SK-N-DZ (cell line): ENCODE data around the gene PLSCR3.
"Not testable (repeated sequence)": the region's sequence is repeated elsewhere in the genome, so short reads cannot be mapped to it uniquely, and the experiment has no call there.

Experiments
- DNase-seq: peaks from one replicate; pipeline ENCODE4 v3.0.0-alpha.2; 2015; ENCODE audit warnings: low spot score

Gene PLSCR3

DNA sequence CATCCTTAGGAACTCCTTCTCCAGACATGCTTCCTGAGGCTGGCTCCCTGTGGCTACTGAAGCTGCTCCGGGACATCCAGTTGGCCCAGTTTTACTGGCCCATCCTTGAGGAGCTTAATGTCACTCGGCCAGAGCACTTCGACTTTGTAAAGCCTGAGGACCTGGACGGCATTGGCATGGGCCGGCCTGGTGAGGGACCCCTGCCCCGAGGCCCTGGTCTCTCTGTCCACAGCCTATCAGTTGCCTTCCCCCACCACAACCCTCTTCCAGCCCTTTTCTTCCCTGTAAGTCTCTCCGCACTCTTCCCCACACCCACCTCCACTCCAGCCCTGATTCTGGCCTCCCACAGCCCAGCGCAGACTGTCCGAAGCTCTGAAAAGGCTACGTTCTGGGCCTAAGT lies 11.4 kb downstream of the PLSCR3 start:
- no peak for DNase-seq

DNA sequence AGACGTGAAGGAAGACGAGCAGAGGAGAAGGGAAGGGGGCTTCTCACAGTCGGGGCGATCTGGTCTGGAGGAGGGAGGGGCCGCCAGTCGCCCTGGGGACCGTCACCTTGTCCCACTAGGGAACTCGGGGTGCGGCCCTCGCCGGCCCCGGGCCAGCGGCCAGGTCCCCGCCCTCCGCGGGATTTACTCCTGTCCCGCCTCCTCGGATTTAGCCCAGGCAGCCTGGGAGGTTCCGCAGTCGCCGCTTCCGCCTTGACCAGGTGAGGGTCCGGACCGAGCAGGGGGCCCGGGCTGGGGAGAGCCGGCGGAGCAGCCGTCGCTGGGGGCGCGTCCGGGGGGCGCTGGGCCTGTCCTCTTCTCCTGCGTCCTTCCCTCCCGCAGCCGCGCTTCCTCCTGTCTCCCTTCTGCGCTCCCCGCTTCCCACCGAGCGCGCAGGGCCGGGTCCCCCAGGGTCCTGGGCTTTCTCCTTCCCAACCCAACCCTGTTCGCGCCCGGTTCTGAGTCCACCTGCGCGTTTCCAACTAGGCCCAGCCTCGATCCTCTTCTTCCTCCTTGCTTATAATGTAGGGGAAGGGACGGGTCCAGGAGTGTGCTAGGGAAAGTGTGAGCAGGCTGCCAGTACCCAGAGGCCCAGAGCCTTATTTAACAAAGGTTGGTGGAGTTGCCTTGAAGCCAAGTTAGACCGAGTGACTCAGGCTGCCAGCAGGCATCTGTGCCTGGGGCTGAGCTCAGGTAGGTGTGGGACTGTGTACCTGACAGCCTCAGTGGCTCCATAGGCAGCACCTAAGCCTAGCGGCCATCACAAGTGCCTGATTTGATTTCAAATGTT lies 13.3 kb downstream of the PLSCR3 start, which contains the start of gene TNK1:
TSS of gene TNK1 (plus strand) at position 235 of the 829 bp plus-strand sequence. CDS start 1,838 bp downstream, outside the sequence.
- no peak for DNase-seq

DNA sequence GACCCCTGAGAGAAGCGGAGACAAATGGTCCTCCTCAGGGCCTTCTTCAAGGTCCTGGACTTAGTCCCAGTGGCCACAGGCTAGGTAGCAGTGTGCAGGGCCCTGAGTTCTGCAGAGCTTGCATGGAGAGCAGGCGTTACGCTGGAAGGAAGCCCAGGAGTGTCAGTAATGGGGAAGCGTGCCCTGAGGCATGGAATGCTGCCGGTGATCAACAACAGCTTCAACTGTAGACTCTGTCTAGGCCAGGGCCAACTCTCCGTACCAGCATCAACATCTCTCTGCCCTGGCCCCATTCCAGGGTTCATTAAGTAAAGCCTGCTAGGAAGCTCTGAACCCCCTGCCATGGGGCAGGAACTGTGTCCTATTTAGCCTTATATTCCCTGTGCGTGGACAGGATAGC lies 14.0 kb downstream of the PLSCR3 start:
- DNase-seq, result no peak

DNA sequence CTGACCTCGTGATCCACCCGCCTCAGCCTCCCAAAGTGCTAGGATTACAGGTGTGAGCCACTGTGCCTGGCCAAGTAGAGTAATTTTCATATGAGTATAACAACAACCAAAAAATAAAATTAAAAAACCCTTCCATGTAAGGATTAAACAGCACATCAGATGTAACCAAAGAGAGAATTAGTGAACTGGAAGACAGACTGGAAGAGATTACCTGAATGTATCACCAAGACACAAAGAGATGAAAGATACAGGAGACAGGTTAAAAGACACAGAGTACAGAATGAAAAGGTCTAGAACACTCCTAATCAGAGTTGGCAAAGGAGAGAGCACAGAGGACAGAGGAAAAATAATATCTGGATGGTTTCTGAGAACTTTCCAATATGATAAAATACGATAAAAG lies 15.2 kb downstream of the PLSCR3 start:
- no peak for DNase-seq

DNA sequence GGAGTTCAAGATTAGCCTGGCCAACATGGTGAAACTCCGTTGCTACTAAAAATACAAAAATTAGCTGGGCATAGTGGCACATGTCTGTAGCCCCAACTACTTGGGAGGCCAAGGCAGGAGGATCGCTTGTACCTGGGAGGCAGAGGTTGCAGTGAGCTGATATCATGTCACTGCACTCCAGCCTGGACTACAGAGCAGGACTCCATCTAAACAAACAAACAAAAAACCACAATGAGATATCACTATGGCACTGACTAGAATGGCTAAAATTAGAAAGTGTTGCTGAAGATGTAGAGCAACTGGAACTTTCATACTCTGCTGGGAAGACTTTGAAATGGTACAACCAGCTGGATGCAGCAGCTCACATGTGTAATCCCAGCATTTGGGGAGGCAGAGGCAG lies 20.0 kb downstream of the PLSCR3 start:
- no peak for DNase-seq

DNA sequence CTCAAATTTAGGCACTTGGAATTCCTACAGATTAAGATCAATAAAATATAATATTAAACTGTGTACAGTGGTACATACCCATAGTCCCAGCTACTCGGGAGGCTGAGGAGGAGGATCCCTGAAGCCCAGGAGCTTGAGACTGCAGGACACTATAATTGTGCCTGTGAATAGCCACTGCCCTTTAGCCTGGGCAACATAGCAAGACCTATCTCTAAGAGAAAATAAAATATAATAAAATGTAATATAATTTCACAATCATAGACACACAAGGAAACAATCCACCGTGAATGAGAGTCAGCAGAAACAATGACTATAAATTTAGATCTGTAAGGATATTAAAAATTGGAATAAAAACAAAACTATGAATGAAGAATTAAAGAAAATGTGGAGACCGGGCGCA lies 23.5 kb downstream of the PLSCR3 start:
- no peak for DNase-seq

- no peak for DNase-seq
These were observed 24.5 kb downstream of the PLSCR3 start for GRCh38 chr17:7369825-7370224.

DNA sequence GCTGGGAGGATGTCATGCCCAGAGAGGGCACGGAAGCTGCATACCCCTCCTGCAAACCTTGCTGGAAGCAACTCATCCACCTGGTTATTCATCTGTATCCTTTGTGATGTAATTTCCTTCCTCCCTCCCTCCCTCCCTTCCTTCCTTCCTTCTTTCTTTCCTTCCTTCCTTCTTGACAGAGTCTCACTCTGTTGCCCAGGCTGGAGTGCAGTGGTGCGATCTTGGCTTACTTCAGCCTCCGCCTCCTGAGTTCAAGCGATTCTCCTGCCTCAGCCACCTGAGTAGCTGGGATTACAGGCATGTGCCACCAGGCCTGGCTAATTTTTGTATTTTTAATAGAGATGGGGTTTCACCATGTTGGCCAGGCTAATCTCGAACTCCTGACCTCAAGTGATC lies 25.7 kb downstream of the PLSCR3 start:
- not testable (repeated sequence) for DNase-seq

DNA sequence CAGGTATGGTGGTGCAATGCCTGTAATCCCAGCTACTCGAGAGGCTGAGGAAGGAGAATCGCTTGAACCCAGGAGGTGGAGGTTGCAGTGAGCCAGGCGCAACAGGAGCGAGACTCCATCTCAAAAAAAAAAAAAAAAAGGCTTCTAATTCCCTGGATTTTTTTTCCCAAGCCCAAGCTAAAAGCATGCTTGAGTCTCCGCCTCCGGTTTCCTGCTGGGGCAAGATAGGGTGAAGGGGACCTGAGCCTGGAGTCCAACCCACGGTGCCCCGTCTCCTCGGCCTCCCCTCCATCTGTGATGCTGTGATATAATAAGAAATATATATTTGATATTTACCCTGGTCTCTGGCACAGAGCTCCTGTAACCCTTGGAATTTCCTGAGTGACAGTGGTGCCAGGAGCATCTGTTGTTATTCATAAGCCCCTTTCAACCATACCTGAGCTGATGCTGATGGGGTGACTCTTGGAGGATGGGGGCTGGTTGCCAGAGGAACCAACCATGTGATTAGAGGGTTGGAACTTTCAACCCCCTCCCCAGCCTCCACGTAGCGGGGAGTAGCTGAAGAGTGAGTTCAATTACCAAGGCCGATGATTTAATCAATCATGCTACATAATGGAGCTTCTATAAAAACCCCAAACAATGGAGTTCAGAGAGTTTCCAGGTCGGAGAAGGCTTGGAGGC lies 26.3 kb downstream of the PLSCR3 start:
- DNase-seq, result no peak

- DNase-seq, result no peak
These were observed 27.2 kb downstream of the PLSCR3 start for GRCh38 chr17:7367083-7367482.

DNA sequence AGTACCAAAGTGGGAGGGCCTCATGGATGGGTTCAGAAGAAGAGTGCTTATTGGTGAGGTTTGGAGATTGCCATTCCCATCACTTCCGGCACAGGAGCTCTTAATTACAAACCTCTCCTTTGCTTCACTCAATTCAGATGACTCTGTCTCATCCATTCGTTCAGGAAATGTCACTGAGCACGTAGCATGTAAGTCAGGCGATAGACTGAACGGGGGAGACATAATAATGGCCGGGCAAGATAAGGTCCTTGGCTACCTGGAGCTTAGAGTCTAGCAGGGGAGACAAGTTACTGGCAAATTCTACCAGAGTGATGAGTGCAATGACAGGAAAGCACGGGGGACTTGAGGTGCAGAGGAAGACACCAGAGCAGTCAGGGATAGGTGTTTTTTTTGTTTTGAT lies 28.4 kb downstream of the PLSCR3 start:
- not testable (repeated sequence) for DNase-seq

DNA sequence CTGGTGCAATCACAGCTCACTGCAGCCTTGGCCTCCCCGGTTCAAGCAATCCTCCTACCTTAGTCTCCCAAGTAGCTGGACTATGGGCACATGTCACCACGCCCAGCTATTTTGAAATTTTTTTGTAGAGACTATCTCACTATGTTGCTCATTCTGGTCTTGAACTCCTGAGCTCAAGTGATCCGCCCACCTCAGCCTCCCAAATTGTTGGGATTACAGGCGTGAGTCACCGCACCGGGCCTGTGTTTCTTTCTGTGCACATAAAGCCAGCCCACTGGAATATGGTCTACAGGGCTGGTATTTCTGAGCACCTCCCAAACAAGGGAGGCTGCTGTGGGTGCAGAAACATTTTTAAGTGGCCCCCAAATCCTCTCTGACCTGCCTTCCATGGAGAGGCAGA lies 31.0 kb downstream of the PLSCR3 start:
- DNase-seq, result no peak

- DNase-seq, result no peak
These were observed 32.4 kb downstream of the PLSCR3 start for GRCh38 chr17:7361906-7362305.

GRCh38 chr17:7357381-7357780 lies 36.9 kb downstream of the PLSCR3 start:
- DNase-seq, result no peak

DNA sequence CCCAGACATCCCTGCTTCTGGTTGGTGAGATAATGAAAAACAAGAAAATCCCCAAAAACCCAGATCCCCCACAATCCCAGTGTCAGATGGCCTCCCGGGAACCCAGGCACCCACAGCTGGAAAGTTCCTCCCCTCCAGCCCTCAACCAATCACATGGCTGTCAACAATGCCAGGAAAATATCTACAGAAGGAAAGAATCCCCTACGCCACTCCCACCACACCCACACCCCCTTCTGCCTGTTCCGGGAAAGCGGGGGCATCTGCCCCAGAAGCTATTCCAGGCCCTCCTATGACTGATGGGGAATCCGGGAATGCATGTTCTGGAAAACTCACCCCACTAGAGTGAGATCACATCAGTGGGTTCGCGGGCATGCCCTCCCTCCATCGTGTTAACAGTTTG lies 37.6 kb downstream of the PLSCR3 start:
- no peak for DNase-seq

- peak; percentile 83 for DNase-seq
These were observed 38.2 kb downstream of the PLSCR3 start for GRCh38 chr17:7356072-7356549.

GRCh38 chr17:7355573-7355972 lies 38.8 kb downstream of the PLSCR3 start:
- DNase-seq, result no peak

- no peak for DNase-seq
These were observed 39.3 kb downstream of the PLSCR3 start, which contains the start of gene TMEM95 for GRCh38 chr17:7355053-7355452. TSS of gene TMEM95 (plus strand) at chr17:7355156. CDS start at chr17:7355205, 49 bp downstream.

DNA sequence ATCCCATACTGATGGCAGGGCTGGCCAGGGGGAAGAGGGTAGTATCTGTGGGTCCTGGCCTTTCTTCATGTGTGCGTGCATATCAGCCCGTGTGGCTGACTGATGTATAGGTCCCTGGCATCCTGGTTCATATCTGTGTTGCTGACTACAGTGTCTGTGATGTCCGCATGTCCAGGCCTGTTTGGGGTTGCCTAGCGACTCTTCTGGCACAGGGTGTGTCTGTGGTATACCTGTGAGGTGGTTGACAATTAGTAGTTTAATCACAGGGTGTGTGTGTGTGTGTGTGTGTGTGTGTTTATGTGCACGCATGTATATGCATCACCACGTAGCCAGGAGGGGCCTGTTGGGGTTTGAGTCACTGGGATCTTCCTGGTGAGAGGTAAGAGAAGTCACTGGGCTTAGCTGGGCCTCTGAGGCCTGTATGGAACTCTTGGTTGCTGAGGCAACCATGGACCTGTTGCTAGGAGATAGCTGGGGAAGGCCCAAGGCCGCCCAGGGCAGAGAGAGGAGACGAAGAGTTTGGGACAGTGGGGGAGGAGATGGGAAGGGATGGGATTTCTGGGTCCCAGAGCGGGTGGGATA lies 40.0 kb downstream of the PLSCR3 start:
- DNase-seq, result no peak

DNA sequence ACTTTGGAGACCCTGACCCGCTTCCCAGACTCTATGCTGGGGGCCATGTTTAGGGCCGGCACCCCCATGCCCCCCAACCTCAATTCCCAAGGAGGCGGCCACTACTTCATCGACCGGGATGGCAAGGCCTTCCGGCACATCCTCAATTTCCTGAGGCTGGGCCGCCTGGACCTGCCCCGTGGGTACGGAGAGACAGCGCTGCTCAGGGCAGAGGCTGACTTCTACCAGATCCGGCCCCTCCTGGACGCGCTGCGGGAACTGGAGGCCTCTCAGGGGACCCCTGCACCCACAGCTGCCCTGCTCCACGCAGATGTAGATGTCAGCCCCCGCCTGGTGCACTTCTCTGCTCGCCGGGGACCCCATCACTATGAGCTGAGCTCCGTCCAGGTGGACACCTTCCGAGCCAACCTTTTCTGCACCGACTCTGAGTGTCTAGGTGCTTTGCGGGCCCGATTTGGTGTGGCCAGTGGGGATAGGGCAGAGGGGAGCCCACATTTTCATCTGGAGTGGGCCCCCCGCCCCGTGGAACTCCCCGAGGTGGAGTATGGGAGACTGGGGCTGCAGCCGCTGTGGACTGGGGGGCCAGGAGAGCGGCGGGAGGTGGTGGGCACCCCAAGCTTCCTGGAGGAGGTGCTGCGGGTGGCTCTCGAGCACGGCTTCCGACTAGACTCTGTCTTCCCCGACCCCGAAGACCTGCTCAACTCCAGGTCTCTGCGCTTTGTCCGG lies 41.3 kb downstream of the PLSCR3 start:
- no peak for DNase-seq

GRCh38 chr17:7352503-7352889 lies 41.8 kb downstream of the PLSCR3 start:
- no peak for DNase-seq
